ENCODE measurements around the gene UBA5.

GRCh38 chr3:132655471-132655870, 4.7 kb upstream of the UBA5 start:
- TF ChIP-seq, protein P1, sequence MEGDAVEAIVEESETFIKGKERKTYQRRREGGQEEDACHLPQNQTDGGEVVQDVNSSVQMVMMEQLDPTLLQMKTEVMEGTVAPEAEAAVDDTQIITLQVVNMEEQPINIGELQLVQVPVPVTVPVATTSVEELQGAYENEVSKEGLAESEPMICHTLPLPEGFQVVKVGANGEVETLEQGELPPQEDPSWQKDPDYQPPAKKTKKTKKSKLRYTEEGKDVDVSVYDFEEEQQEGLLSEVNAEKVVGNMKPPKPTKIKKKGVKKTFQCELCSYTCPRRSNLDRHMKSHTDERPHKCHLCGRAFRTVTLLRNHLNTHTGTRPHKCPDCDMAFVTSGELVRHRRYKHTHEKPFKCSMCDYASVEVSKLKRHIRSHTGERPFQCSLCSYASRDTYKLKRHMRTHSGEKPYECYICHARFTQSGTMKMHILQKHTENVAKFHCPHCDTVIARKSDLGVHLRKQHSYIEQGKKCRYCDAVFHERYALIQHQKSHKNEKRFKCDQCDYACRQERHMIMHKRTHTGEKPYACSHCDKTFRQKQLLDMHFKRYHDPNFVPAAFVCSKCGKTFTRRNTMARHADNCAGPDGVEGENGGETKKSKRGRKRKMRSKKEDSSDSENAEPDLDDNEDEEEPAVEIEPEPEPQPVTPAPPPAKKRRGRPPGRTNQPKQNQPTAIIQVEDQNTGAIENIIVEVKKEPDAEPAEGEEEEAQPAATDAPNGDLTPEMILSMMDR (conservative IDR thresholded peaks at IDR 0.05) = no peak
- TF ChIP-seq ZFX (IDR thresholded peaks at IDR 0.05) = no peak

Measured in C4-2B (cell line).